Aorta (tissue), 5 donors: ENCODE measurements around the gene DAPK1. TPM values are rescaled to one million over a fixed set of nuclear protein-coding genes. Genes with fewer than 3 reads are reported as not detected.

Experiments
- ATAC-seq: fragments of 200-7000 bp; cut with Tn5 transposase; one replicate; pipeline ENCODE4 v1.9.1; 2022; ENCODE audit warnings: moderate library complexity; ENCODE audit not compliant: low FRiP score
- DNase-seq, 2 donors: peaks; one replicate each; pipeline ENCODE4 v3.0.0-alpha.2; 2020
- H3K27ac ChIP-seq, 2 donors: one replicate each; pipeline ENCODE4 v1.5.1; 2013; ENCODE audit warnings: low read length in 2 of 2, mild to moderate bottlenecking in 2 of 2, moderate library complexity in 2 of 2, control low read depth in 1 of 2, inconsistent platforms in 1 of 2, low read depth in 1 of 2
- H3K27me3 ChIP-seq, 2 donors: one replicate each; pipeline ENCODE4 v1.6.1; 2013; ENCODE audit warnings: control low read depth in 1 of 2, low read length in 1 of 2, mild to moderate bottlenecking in 1 of 2, moderate library complexity in 1 of 2; ENCODE audit not compliant: insufficient read depth in 2 of 2, control insufficient read depth in 1 of 2
- H3K36me3 ChIP-seq, 2 donors: one replicate each; pipeline ENCODE4 v1.6.1; 2013; ENCODE audit warnings: control low read depth in 1 of 2, low read length in 1 of 2, mild to moderate bottlenecking in 1 of 2; ENCODE audit not compliant: insufficient read depth in 2 of 2, control insufficient read depth in 1 of 2
- H3K4me1 ChIP-seq, 2 donors: one replicate each; pipeline ENCODE4 v1.6.1; 2013; ENCODE audit warnings: low read length in 2 of 2, control low read depth in 1 of 2, mild to moderate bottlenecking in 1 of 2, moderate library complexity in 1 of 2; ENCODE audit not compliant: insufficient read depth in 2 of 2, control insufficient read depth in 1 of 2
- H3K4me3 ChIP-seq, 2 donors: one replicate each; pipeline ENCODE4 v1.5.1; 2013; ENCODE audit warnings: low read length in 2 of 2, control low read depth in 1 of 2, mild to moderate bottlenecking in 1 of 2
- H3K9me3 ChIP-seq: one replicate; pipeline ENCODE4 v1.6.1; 2013; ENCODE audit warnings: mild to moderate bottlenecking, low read length; ENCODE audit not compliant: control insufficient read depth
- WGBS, 2 donors: extraction: QIAGEN DNeasy Blood & Tissue Kit; methylation state at CpG; one replicate each; pipeline ENCODE4 v1.1.7; 2013; 5-methylcytosine and 5-hydroxymethylcytosine counted together
- intact Hi-C, 2 donors: fragments of 100-400 bp; cut with DNase I; formaldehyde crosslinking; loops; one replicate each; pipeline versions ENCODE4 v1.14.2 to v1.15.0; 2022
- polyA plus RNA-seq, 2 donors: library from polyadenylated mRNA; stranded (reverse); fragments of 200-250 nt; gene quantifications; one replicate each; pipeline ENCODE4 v1.2.3, GENCODE V29; 2013
- total RNA-seq, 2 donors: library from RNA; stranded (reverse); fragmentation: NEBNext Ultra II Directional; extraction: Animal tissue kit (Norgen Biotek cat#: 25700); gene quantifications; one replicate each; pipeline ENCODE4 v1.2.1, GENCODE V29; 2021
- donor health status: healthy with polysubstance abuse.
- donor health status: Bipolar disorder and iron deficiency.
- donor health status: DM: no; HTN: no; CAD: no.
- donor health status: DM: no; HTN: no; CAD: no.
- donor health status: DM: yes; HTN: yes; CAD: no.

DAPK1 gene
- total and polyA plus RNA-seq, 4 donors, result 6.5 to 41.7 (median 21.7) TPM

DNA sequence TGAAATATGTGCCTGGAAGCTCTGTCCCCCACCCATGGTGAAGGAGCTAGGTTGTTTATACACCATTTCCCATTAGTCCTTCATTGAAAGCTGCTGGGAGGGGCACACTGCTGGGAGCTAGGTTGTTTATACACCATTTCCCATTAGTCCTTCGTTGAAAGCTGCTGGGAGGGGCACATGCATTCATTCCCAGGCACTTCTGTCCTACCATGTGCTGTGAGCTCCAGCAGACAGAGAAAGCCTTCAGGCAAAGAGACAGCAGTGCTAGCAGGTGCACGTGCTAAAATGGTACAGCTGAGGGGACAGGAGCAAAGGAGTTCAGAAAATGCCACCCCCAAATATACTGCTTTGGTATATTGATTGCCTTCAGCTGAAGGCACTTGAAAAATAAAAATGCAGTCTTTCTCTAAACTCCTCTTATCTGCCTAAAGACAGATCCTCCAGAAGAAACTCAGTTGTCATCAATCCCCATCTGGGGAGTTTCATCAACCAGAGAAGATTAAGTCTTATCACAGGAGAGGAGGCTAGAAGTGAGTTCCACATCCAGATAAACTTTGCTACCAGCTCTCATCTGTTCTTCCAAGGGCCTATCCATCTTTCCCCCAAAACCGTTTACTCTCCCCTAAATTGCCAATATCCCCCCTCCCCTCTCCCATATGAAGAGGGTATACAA, 27.7 kb upstream of the DAPK1 start:
- 80 to 84% methylated on average over 3 of the region's 3 CpGs for WGBS, 2 donors
- no peak for ATAC-seq
- intact Hi-C loops, result no loop called here

DNA sequence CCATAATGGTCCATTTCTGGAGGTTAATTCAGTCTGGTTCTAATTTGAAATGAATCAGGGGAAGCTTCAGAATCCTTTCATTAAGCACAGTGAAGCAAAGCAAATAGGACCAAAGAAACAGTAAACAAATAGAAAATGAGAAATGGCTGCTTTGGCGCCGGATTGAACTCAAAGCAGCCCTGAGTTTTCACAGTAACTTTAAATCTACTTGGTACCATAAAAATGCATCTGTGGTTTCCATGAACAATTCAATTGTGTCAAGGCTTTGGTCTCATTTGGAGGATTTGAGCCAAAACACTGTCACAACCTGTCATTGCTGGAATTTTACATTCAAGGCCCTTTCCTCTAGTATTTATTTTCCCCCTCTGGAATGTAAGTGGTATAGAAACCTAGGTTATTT, 25.9 kb upstream of the DAPK1 start:
- Histone ChIP-seq H3K27ac (no peak overlapping the region), H3K4me3 (no peak overlapping the region), H3K27me3 (no peaks in the 10 kb centered on the region), H3K36me3 (no peaks in the 10 kb centered on the region), H3K9me3 (no peaks in the 10 kb centered on the region), H3K4me1 (no peaks in the 10 kb centered on the region)
- WGBS, 2 donors, result 71 to 73% methylated on average over 2 of the region's 2 CpGs
- intact Hi-C loops, result no loop called here
- DNase-seq (no peak), ATAC-seq (no peak)

More for the DNA sequence above, 27.7 kb upstream of the DAPK1 start:
- Histone ChIP-seq H3K36me3 (no peaks in the 10 kb centered on the region), H3K4me3 (no peak overlapping the region), H3K27ac (no peak overlapping the region), H3K4me1 (no peaks in the 10 kb centered on the region), H3K27me3 (no peaks in the 10 kb centered on the region), H3K9me3 (no peaks in the 10 kb centered on the region)
- DNase-seq, result no peak

DNA sequence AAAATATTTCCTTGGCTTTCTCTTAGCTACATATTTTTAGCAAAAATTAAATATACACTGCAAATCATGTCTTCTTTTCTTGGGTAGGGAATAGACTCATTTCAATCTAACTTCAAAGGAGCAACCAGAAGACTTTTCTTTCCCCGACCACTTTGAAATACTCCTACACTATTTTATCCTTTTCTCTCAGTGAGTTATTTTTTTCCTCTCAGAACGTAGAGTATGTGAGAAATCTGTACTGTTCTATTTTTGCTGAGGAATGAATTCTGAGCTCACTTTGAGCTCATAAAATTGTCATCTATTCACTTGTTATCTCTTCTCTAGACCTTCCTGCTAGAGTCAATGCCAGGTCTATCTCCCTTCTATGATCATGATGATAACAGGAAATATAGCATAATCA, 22.2 kb upstream of the DAPK1 start:
- DNase-seq (no peak), ATAC-seq (no peak)
- 9 to 10% methylated on average over 2 of the region's 2 CpGs for WGBS, 2 donors

DNA sequence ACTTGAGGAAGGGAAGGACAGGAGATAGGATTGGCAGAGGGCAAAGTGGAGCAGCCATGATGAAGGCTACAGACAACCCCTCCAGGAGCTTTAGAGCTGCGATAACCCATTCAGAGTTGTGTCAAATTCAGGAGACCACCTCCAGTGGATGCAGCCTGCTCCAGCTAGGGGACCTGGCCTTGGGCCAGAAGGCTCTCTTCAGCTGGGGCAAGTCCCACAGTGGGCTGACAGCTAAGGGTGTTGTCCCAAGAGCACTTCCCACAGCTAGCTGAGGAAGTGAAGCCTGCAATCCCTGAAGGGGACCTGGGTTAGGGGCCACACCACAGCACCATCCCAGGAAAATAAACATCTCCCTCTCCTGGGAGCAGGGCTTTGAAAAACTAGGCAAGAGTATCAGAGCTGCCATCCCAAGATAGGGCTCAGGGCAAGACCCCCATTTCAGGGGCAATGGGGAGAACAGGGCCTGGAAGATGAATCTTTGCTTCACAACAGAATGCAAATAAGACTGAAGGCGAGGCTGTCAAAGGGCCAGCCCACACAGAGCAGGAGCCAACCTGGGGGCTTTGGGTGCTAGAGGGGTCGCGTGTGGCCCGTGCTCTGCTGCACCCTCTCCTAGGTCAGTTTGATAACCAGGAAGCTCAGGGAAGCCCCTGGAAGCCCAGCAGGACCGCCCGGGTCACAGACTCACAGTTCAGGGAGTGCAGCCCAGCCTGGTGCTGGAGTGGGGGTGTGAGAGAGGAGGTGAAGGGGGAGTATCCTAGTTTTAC, 19.3 kb upstream of the DAPK1 start:
- DNase-seq, result no peak
- Histone ChIP-seq H3K4me3 (no peak overlapping the region), H3K9me3 (no peaks in the 10 kb centered on the region), H3K27me3 (no peaks in the 10 kb centered on the region), H3K27ac (no peak overlapping the region), H3K4me1 (no peaks in the 10 kb centered on the region), H3K36me3 (no peaks in the 10 kb centered on the region)
- WGBS, 2 donors, result 93 to 97% methylated on average over 7 of the region's 7 CpGs
- no peak for ATAC-seq
- intact Hi-C loops, result no loop called here

More for the DNA sequence above, 22.2 kb upstream of the DAPK1 start:
- no peaks in the 10 kb centered on the region for H3K36me3 ChIP-seq
- H3K27me3 ChIP-seq, result no peaks in the 10 kb centered on the region
- no peak overlapping the region for H3K27ac ChIP-seq
- H3K4me1 ChIP-seq, result no peaks in the 10 kb centered on the region
- no peaks in the 10 kb centered on the region for H3K9me3 ChIP-seq
- intact Hi-C loops, result no loop called here
- no peak overlapping the region for H3K4me3 ChIP-seq

DNA sequence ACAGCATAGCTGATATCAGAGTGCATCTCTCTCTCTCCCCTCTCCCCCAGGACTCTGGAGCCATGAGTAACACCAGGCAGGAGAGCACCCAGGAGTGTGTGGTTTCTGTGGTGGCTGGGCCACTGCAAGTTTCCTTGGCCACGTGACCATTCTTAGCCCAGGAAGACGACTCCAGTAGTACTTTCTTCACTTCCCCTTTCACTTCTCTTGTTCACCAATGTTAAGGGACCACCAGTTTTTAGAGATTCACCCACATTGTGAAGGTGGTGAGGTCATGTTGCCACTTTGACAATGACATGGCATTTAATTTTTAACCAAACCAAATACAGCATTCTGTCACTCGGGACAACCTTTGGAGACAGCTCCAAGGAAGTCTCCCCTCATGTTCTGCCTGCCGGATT, 17.9 kb upstream of the DAPK1 start:
- no peaks in the 10 kb centered on the region for H3K36me3 ChIP-seq
- WGBS, 2 donors, result 84 to 89% methylated on average over 4 of the region's 4 CpGs

DNA sequence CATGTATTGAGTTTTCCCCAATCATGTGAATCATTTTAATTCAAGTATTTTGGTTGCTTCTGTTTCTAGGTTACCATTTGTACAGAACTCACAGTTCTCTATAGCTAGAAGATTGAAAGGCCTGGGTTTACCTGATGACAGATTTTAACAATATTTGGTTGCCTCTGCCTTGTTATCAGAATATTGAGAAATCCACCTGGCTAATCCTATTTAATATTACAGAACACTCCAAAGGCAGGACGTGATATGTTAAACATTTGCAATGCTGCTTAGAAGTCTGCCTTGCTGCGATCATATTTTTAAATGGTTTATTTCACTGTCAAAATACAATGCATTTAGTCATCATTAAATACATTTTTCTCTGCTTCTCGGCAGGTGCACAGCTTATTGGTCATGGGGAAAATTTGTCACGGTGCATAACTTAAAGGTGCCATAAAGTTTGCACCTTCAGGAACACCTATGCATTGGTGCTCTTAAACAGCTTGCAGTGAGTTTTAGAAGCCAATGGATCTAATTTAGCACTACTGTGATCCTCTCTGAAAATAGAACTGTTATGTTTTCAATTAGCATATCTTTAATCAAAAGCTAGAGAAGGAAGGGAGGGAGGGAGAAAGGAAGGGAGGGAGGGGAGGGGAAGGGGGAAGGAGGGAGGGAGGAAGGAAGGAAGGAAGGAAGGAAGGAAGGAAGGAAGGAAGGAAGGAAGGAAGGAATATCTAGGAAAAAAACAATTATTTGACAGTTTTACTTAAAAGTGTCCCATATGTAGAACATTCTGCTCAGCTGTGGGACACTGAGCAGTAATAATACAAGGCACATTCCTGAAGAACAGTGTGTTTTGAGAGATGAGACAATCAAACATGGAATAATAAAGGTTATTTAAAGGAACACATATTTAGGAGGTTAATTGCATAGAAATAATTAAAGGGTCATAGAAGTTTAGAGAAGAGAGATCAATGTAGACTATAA, 15.5 kb upstream of the DAPK1 start:
- DNase-seq, result no peak
- H3K9me3 ChIP-seq, result no peaks in the 10 kb centered on the region
- WGBS, 2 donors, result 84 to 85% methylated on average over 4 of the region's 4 CpGs
- no peak overlapping the region for H3K4me3 ChIP-seq
- intact Hi-C loops, result loop anchor here in 1 of 2 donors (10.0 kb wide), 1 partner anchor 57 kb away; no protein-coding TSS in a partner anchor
- no peaks in the 10 kb centered on the region for H3K36me3 ChIP-seq
- H3K27me3 ChIP-seq, result no peaks in the 10 kb centered on the region
- no peaks in the 10 kb centered on the region for H3K4me1 ChIP-seq
- no peak for ATAC-seq
- no peak overlapping the region for H3K27ac ChIP-seq

More for the DNA sequence above, 17.9 kb upstream of the DAPK1 start:
- Histone ChIP-seq H3K27me3 (no peaks in the 10 kb centered on the region), H3K4me1 (no peaks in the 10 kb centered on the region), H3K9me3 (no peaks in the 10 kb centered on the region), H3K4me3 (no peak overlapping the region), H3K27ac (no peak overlapping the region)
- peak; percentile 36 for ATAC-seq
- intact Hi-C loops, result loop anchor here in 1 of 2 donors (10.0 kb wide), 1 partner anchor 55 kb away; no protein-coding TSS in a partner anchor
- DNase-seq, result peak in 1 of 2 donors; percentile 74

DNA sequence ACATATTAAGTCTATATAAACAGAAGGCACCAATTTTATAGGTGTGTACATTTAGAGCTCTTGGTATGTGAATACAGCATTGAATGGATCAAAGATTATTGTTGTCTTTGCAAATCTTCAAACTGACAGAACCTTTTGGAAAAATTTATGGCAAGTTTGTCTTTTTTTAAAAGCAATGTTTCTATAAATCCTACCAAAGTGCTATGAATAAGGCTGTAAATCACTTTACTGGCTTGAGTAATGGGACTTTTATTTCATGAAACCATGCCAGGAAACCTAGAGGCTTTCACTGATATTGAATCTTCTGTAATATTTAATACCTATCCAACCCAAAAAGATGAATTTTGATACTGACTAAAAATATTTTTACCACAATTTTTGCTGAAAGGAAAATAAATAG, 7.4 kb upstream of the DAPK1 start:
- no peak overlapping the region for H3K27ac ChIP-seq
- ATAC-seq (no peak), DNase-seq (no peak)
- H3K4me3 ChIP-seq, result no peak overlapping the region
- no peaks in the 10 kb centered on the region for H3K36me3 ChIP-seq
- H3K27me3 ChIP-seq, result no peaks in the 10 kb centered on the region
- intact Hi-C loops, result loop anchor here in 1 of 2 donors (10.0 kb wide), 1 partner anchor 55 kb away; no protein-coding TSS in a partner anchor
- no peaks in the 10 kb centered on the region for H3K4me1 ChIP-seq
- H3K9me3 ChIP-seq, result no peaks in the 10 kb centered on the region

DNA sequence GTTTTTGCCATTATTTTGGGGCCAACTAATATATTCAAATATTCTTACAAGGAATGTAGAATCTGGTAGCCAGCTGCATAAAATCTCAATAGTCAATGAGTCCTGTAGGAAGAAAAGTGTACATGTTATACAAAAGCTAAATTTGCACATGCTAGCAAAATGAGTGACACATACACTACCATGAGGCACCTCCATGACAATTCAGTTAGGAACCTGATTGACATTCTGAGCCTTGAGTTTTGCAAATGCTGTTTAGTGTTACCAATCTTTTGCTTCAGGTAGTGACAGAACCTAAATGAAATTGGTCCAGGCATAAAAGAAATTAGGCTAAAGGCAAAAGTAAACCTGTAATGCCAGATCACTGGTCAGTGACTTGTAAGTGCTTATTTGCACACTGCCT, 6.8 kb upstream of the DAPK1 start:
- Histone ChIP-seq H3K4me3 (no peak overlapping the region), H3K4me1 (no peaks in the 10 kb centered on the region), H3K27me3 (no peaks in the 10 kb centered on the region), H3K27ac (no peak overlapping the region), H3K9me3 (no peaks in the 10 kb centered on the region), H3K36me3 (no peaks in the 10 kb centered on the region)
- DNase-seq (no peak), ATAC-seq (no peak)
- intact Hi-C loops, result loop anchor here in 1 of 2 donors (10.0 kb wide), 1 partner anchor 56 kb away; no protein-coding TSS in a partner anchor
